Measurements from ENCODE around the gene TEAD2.

TEAD2 gene

GRCh38 chr19:49362048-49362928, at the start of gene TEAD2:
TSS of gene TEAD2 (minus strand) at chr19:49362416. CDS start at chr19:49360075, 2,341 bp downstream.
- Histone ChIP-seq H3K36me3 (no peaks in the 10 kb centered on the region), H3K4me3 (ENCODE audit: low read depth in 1 of 2, low read length in 1 of 2) (peak within 1 kb of the TSS in 1 of 2 experiments; percentile 28), H3K27me3 (peaks cover 84% of the 10 kb centered on the region), H3K27ac (no peak within 1 kb of the TSS), H3K4me1 (ENCODE audit: control insufficient read depth in 1 of 2, insufficient read depth in 1 of 2, low read depth in 1 of 2, low read length in 1 of 2) (peaks cover 7 to 21% of the 10 kb centered on the region in 2 experiments), H3K9me3 (no peaks in the 10 kb centered on the region)
- no peak for TF ChIP-seq CTCF (IDR thresholded peaks at IDR 0.05)

GRCh38 chr19:49411681-49412326, 49.6 kb upstream of the TEAD2 start:
- H3K27ac ChIP-seq: no peak overlapping the region
- H3K36me3 ChIP-seq: no peaks in the 10 kb centered on the region
- no peaks in the 10 kb centered on the region for H3K9me3 ChIP-seq
- H3K27me3 ChIP-seq: no peaks in the 10 kb centered on the region
- H3K4me1 ChIP-seq (ENCODE audit: control insufficient read depth in 1 of 2, insufficient read depth in 1 of 2, low read depth in 1 of 2, low read length in 1 of 2): peaks cover 12 to 16% of the 10 kb centered on the region in 2 experiments
- H3K4me3 ChIP-seq (ENCODE audit: low read depth in 1 of 2, low read length in 1 of 2): no peak overlapping the region
- no peak for TF ChIP-seq CTCF (IDR thresholded peaks at IDR 0.05)

GRCh38 chr19:49409441-49410029, 47.3 kb upstream of the TEAD2 start:
- Histone ChIP-seq H3K9me3 (no peaks in the 10 kb centered on the region), H3K36me3 (no peaks in the 10 kb centered on the region), H3K4me3 (ENCODE audit: low read depth in 1 of 2, low read length in 1 of 2) (no peak overlapping the region), H3K4me1 (ENCODE audit: control insufficient read depth in 1 of 2, insufficient read depth in 1 of 2, low read depth in 1 of 2, low read length in 1 of 2) (peaks cover 12 to 16% of the 10 kb centered on the region in 2 experiments), H3K27me3 (no peaks in the 10 kb centered on the region), H3K27ac (peak overlapping the region; percentile 72)
- TF ChIP-seq CTCF (IDR thresholded peaks at IDR 0.05): no peak

GRCh38 chr19:49408816-49409440, 46.7 kb upstream of the TEAD2 start:
- Histone ChIP-seq H3K9me3 (no peaks in the 10 kb centered on the region), H3K4me3 (ENCODE audit: low read depth in 1 of 2, low read length in 1 of 2) (no peak overlapping the region), H3K27me3 (no peaks in the 10 kb centered on the region), H3K4me1 (ENCODE audit: control insufficient read depth in 1 of 2, insufficient read depth in 1 of 2, low read depth in 1 of 2, low read length in 1 of 2) (peaks cover 12 to 16% of the 10 kb centered on the region in 2 experiments), H3K36me3 (no peaks in the 10 kb centered on the region), H3K27ac (peak overlapping the region; percentile 72)
- no peak for TF ChIP-seq CTCF (IDR thresholded peaks at IDR 0.05)

DNA sequence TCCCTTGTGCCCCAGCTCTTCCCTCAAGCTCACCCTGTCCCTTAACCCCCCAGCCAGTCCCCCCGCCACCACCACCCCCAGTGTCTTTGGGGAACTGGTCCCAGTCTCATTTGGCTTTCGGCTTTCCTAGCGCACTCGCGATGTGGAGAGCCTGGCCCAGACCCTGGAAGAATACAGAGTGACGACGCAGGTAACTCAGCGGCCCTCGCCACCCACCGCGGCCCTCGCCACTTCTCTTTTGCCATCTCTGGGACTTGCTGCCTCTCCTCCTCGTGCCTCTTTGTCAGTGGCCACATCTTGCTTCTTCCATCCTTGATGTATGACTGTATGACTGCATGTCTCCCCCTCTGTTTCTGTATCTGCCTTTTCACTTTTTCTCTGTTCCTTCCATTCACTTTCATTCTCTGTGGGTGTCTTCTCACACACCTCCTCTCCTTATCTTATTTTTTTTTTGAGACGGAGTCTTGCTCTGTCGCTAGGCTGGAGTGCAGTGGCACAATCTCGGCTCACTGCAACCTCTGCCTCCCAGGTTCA, 45.3 kb upstream of the TEAD2 start:
- Histone ChIP-seq H3K27me3 (no peaks in the 10 kb centered on the region), H3K36me3 (no peaks in the 10 kb centered on the region), H3K4me1 (ENCODE audit: control insufficient read depth in 1 of 2, insufficient read depth in 1 of 2, low read depth in 1 of 2, low read length in 1 of 2) (peaks cover 12 to 16% of the 10 kb centered on the region in 2 experiments), H3K9me3 (no peaks in the 10 kb centered on the region), H3K27ac (no peak overlapping the region), H3K4me3 (ENCODE audit: low read depth in 1 of 2, low read length in 1 of 2) (no peak overlapping the region)
- no peak for TF ChIP-seq CTCF (IDR thresholded peaks at IDR 0.05)

Data from neutrophil (primary cell).